HG03025 (cell line): ENCODE measurements around the gene BANP.
"Not testable (repeated sequence)": the region's sequence is repeated elsewhere in the genome, so short reads cannot be mapped to it uniquely, and the experiment has no call there.

Experiments used
- ATAC-seq: cut with Tn5 transposase; IDR thresholded peaks from one replicate; pipeline ENCODE4 v1.9.1; 2021; ENCODE audit warnings: mild to moderate bottlenecking, moderate library complexity; ENCODE audit not compliant: unreplicated experiment, low FRiP score

The BANP gene

DNA sequence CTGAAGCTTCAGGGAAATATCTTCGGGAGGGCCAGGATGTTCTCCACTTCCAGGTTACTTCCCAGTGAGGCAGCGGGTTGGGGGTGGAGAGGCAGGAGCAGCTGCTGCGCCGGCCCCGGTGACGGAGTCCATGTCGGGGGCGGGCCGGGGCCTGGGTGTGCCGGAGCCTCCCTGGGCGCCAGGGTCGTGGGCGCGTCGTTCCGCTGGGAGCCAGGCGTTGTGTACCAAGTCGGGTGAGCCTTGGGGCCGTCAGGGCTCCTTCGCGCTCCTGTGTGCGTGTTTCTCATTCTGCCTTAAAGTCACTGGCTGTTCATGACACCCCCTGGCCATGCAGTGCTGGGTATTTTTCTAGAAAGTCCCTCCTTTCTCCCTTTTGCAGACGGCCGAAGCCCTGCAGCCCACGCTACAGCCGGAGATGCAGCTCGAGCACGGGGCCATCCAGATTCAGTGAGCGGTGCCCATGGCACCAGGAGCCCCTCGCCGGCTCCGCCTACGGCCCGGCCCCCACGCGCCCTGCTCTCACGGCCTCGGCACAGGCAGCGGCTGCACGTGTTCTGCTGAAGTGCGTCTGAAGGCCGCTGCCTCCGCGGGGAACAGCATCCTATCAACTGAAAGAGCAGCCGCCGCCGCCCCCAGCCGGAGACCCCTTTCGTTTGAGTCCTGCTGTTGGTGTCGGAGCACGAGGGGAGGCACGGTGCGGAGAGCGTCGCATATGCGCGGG is 125.1 kb downstream of the BANP start:
- no peak for ATAC-seq

GRCh38 chr16:88076932-88077320 is 125.7 kb downstream of the BANP start:
- not testable (repeated sequence) for ATAC-seq

DNA sequence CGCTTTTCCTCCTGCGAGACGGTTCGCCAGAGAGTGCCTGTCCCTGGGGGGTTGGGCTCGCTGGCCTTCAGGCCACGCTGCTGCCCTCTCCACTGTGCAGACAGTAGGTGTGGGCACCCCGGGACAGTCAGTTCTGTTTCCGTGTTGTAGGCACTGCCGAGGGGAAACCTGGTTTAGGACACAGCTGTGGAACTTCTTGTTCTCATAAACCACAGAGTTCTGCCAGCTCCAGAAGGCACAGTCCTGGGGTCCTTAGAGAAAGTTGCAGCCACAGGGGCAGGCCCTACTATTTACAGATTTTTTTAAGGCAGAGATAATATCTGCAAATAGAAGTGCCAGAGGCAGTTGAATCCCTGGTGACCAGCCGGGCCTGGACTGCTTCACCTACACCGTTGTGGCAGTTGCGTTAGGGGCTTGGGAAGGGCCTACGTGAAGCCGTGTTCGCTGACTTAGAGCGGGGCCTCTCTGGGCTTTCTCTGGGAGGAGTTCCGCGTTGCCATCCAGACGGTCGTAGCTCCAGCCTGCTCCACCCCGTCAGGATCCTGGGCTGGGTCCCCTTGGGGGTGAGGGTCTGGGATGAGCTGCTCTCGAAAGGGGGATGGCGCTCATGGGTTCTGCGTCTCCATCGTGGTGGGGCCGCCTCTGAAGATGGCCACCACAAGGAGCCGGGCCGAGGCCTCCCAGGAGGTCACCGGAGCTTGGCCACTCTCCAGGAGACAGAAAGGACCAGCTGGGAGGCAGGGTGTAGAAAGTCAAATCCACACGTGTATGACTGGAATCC is 126.3 kb downstream of the BANP start:
- no peak for ATAC-seq

DNA sequence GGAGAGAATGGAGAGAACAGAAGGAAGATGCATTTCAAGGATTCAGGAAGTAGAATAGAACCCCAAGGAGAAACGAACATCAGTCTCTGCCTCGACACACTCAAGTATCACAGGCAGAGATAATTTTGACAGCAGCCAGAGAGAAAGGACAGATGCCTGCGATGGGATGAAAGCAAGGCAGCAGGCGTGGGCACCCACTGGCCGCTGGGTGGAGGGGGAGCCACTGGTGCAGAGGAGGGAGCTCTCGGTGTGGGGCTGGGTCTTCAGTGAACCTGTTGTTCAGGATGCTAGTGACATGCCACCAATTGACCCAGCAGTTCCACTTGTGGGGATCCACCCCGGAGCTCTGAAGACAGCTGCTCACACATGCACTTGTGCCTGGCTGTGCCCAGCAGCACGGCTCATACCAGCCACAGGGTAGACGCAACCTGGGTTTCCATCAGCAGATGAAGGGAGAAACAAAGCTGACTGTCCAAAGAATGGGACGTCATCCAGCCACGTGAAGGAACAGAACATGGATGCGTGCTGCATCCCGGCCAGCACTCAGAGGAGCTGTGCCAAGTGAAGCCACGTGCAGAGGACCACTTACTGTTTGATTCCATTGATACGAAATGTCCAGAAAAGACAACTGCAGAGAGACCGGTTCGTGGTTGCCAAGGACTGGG is 127.0 kb downstream of the BANP start:
- no peak for ATAC-seq

GRCh38 chr16:88083582-88083981 is 132.3 kb downstream of the BANP start:
- no peak for ATAC-seq

DNA sequence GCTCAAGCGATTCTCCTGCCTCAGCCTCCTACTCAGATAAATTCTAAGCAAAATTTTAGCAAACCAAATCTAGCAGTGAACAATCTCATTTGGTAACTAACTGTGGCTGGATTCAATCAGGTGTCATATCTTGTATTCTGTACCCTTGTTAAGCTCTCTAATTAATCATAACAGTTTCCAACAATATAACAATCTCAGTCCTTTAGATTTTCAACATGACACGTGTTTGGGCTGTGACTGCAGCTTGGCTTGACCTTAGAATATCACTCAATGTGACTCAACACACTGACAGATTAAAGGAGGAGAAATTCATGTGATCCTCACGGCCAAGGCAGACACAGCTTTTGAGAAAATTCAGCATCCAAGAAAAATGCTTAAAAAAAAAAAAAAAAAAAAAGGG is 133.6 kb downstream of the BANP start:
- ATAC-seq = no peak

- ATAC-seq = no peak
Observed at GRCh38 chr16:88086571-88087516, 135.6 kb downstream of the BANP start.

DNA sequence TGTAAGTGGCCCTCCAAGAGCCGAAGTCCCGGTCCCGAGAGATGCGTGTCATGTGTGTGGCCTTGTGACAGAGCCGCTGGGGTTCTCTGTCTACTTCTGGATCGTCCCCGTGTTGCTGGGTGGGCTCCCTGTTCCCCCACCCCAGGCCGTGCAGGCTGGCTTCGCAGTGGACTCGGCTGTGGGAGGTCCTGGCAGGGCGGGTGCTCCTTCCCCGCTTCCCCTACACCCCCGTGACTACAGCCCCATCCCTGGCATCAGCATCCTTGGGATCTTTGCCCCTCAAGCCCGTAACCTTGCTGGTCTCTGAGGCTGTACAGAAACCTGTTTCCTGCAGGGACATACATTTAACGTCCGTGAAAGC is 136.3 kb downstream of the BANP start:
- ATAC-seq = no peak

GRCh38 chr16:88088161-88088581 is 136.9 kb downstream of the BANP start:
- no peak for ATAC-seq

- ATAC-seq = not testable (repeated sequence)
Observed at GRCh38 chr16:88088611-88089010, 137.4 kb downstream of the BANP start.

DNA sequence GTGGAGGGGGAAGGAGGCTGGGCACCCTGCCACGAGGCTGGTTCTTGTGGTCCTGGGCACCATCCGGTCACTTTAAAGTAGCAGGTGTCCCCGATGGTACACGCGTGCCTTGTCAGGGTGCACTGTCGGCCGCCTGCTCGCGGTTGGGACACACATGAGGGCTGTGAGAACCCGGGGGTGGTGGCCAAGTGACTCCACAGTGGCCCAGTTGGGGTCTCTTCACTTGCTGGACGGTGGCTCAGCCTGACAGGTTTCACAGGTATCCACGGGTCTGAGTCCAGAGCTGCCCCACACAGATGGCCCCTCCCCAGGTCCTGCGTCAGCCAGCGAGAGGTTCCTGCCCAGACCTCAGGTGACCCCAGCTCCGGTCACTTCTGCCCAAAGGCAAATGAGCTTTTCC is 137.8 kb downstream of the BANP start:
- not testable (repeated sequence) for ATAC-seq

DNA sequence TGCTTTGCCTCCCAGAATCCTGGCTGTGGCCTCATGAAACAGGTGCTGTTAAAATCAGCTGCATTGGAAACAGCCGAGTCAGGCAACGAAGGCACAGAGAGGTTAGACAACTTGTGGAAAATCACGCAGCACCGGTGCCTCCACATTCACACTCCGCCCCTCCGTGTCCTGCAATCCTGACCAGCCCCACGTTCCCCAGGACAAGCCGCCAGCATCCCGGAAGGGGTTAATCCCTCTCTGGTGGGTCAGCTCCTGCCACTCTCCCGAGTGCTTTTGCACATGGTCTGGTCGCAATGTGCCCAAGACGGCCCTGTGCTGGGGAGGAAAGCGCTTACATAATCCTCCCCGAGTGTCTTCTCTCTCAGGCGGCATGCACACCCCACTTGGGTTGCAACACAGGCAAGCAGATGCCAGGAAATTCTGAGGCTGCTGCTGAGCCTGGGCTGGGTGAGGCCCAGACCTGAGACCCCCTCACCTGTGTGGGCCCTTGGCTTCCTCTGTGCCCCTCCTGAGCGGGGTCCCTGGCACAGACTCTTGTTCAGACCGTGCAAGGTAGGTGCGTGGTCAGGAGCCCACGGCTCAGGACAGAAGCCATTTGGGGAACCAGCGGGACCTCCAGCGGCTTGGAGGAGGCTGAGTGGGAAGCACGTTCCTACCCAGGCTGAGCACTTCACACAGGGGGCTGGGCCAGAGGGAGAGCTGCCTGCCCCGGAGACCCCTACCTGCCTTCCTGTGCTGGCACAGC is 138.6 kb downstream of the BANP start:
- not testable (repeated sequence) for ATAC-seq

DNA sequence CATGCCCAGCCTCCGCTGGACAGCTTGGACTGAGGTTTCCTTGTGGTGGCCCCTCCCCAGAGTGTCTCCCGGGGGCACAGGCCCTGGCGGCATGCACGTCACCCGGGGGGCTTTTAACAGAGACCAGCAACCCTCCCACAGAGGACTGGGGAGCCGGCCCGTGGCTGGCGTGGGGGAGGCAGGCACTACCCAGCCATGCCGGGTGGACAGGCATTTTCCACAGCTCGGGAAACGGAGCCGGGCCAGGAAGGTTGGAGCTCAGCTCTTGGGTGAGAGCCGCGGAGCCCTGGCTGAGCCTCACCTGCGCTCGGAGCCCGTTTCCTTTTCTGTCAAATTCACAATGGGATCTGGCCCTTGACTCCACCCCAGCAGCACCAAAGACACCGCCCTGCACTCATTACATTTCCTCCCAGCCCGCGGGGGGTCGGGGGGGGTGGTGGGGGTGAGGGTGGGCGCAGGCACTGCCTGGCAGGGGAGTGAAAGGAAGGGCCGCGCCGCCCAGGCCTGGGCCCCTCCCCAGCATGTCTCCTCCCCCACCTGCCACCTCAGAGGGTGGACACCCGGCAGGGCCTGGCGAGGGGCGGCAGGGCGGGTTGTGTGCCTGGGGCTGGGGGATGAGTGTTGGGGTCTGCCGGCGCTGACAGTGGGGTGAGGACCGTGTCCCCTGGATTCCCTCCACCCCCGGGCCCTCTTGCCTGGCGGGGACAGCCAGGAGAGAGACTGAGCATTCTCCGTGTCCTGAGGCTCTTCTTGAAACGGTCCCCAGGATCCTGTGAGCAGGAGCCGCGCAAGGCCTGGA is 139.3 kb downstream of the BANP start:
- not testable (repeated sequence) for ATAC-seq

DNA sequence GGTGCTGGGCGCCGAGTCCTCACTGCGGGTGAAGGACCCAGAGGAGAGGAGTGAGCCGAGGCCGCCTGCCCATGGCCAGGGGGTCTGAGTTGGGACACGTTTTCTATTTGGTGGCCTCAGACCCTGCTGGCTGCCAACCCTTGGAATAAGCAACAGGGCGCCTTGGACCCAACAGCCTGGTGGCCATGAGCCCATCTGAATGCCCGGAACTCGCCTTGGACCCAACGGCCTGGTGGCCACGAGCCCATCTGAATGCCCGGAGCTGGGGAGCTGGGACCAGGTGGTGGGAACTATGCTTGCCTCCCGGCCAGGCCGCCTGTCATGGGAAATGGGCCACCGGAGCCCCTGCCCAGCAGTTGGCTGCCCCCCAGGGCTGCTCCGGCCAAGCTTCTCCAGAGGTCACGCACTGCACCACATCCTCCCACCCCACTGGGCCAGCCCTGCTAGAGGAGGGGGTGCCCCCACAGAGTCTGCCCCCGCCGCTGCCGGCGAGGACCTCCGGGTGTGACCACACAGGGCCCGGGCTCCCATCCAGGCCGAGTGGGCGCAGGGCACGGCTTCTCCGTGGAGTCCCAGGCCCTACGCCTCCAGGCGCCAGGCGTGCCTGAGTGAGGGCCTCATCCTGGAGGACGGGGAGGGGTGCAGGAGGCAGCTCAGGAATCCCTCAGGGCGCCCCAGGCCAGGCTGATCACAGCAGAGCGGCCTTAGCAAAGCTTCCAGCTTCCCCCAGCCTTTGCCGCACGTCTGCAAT is 140.2 kb downstream of the BANP start:
- not testable (repeated sequence) for ATAC-seq

DNA sequence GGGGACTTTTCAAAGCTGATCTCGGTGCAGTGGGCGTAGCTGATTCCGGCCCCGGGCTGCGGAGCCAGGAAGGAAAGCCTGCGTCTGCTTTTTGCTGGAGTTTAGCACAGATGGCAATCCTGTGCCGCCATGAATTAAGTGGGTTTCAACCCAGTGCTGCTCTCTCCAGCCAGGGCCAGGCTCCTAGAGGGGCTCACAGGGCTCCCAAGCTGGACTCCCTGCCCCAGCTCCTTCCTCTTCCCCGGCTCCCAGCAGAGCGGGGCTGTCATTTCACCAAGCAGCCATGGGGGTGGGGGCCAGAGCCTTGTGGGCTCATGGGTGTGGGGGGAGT is 140.7 kb downstream of the BANP start:
- ATAC-seq = not testable (repeated sequence)

DNA sequence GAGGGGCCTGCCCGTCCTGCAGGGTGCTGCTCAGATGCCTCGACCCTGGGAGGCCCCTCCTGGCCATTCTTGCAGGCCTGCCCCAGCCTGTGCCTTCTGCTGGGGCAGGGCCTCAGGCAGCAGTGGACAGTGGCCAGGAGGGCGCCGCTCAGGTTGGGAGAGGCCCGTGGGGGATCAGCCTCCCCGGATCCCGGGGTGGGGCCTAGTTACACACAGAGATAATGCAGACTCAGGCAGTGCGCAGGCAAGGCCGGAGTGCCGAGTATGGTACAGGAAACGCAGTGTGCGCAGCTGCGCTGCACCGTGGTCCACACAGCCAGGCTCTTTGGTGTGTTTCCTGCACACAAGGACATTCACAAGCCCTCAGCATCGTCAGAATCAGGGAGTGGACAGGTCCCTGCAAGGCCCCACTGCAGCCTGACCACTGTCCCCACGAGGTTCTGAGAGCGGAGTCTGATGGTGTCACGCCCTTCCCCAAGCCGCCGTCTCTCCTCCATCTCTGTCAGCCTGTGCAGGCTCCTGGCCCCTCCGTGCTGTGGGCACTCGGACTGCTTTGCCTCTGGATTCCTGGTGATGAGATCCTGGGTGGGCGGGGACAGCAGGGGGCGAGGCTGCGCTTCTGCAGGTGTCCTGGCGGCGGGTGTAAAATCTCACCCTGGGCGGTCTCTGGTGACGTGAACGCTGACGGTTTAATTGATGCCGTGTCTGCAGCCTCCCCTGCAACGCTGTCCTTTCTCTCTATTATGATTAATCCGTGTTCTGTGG is 141.7 kb downstream of the BANP start:
- not testable (repeated sequence) for ATAC-seq

GRCh38 chr16:88093556-88094252 is 142.5 kb downstream of the BANP start:
- ATAC-seq = not testable (repeated sequence)
